ENCODE data around the gene CABP4. TPM values are rescaled to one million over a fixed set of nuclear protein-coding genes. Genes with fewer than 3 reads are reported as not detected.
A peak's percentile ranks its signal among the peaks of the same experiment; 100 is the strongest.
"Not testable (repeated sequence)": the region's sequence is repeated elsewhere in the genome, so short reads cannot be mapped to it uniquely, and the experiment has no call there.

Gene CABP4
- total RNA-seq, 2 experiments from 2014 or later = 0.27 to 0.28 TPM

GRCh38 chr11:67415501-67416304 lies 39.5 kb upstream of the CABP4 start, which contains the start of gene CARNS1:
Gene CARNS1 (plus strand): TSS chr11:67415678. CDS start chr11:67416200, 522 bp downstream.
- peaks cover 4% of the 10 kb centered on the region for H3K36me3 Mint-ChIP-seq

DNA sequence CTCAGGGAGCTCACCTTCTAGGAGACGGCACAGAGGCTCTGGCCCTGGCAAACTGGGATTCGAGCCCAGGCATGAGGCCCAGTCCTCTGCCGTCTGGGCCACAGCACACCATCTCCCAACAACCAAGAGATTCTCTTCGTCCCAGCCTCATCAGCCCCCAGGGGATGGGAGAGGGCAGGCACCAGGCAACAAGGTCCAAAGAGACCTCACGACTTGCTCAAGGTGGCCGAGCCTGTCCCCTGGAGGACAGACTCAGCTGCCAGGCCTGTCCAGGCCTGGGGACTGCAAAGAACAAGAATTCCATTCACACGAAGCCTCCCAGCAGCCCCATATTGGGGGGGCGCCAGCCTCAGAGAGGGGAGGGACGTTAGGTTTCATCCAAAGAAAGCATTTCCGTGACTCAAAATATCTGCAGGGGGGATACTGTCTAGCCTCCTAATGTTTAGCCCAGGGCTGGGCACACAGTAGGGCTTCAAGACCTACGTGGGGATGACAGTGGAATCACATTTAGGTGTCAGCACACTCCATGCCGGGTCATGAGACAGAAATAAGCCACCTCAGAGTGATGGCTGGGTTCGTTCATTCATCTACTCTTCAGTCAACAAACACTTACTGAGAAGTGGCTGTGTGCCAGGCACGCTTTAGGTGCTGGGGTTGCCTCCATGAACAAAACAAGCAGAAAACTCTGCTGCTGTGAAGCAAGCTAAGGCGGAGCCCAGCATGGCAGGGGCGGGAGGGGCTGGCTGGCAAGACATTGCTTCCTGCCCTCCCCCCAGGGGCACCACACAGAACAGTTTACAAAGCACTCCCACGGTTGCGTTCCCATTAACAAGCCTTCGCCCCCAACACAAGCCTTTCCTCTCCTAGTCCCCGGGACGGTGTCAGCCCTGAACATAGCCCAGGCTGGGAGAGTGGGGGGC lies 38.5 kb upstream of the CABP4 start:
- no peak for DNase-seq
- H3K36me3 Mint-ChIP-seq = peaks cover 5% of the 10 kb centered on the region
- H3K27me3 Mint-ChIP-seq = no peaks in the 10 kb centered on the region
- peak overlapping the region; percentile 75 for H3K4me3 Mint-ChIP-seq
- H3K4me1 Mint-ChIP-seq = peaks cover 61% of the 10 kb centered on the region
- H3K27ac Mint-ChIP-seq = peak overlapping the region; percentile 89
- H3K9me3 Mint-ChIP-seq = no peaks in the 10 kb centered on the region

More at GRCh38 chr11:67415501-67416304, 39.5 kb upstream of the CABP4 start, which contains the start of gene CARNS1:
- Mint-ChIP-seq H3K27ac (peak within 1 kb of the TSS; percentile 89), H3K27me3 (no peaks in the 10 kb centered on the region), H3K9me3 (no peaks in the 10 kb centered on the region), H3K4me1 (peaks cover 67% of the 10 kb centered on the region), H3K4me3 (peak within 1 kb of the TSS; percentile 75)
- DNase-seq = no peak

- H3K27me3 Mint-ChIP-seq = no peaks in the 10 kb centered on the region
- peak overlapping the region; percentile 93 for H3K27ac Mint-ChIP-seq
- no peak for DNase-seq
- H3K4me3 Mint-ChIP-seq = peak overlapping the region; percentile 2
- peaks cover 5% of the 10 kb centered on the region for H3K36me3 Mint-ChIP-seq
- H3K9me3 Mint-ChIP-seq = no peaks in the 10 kb centered on the region
- H3K4me1 Mint-ChIP-seq = peaks cover 54% of the 10 kb centered on the region
These were observed 37.7 kb upstream of the CABP4 start for GRCh38 chr11:67417425-67417824.

DNA sequence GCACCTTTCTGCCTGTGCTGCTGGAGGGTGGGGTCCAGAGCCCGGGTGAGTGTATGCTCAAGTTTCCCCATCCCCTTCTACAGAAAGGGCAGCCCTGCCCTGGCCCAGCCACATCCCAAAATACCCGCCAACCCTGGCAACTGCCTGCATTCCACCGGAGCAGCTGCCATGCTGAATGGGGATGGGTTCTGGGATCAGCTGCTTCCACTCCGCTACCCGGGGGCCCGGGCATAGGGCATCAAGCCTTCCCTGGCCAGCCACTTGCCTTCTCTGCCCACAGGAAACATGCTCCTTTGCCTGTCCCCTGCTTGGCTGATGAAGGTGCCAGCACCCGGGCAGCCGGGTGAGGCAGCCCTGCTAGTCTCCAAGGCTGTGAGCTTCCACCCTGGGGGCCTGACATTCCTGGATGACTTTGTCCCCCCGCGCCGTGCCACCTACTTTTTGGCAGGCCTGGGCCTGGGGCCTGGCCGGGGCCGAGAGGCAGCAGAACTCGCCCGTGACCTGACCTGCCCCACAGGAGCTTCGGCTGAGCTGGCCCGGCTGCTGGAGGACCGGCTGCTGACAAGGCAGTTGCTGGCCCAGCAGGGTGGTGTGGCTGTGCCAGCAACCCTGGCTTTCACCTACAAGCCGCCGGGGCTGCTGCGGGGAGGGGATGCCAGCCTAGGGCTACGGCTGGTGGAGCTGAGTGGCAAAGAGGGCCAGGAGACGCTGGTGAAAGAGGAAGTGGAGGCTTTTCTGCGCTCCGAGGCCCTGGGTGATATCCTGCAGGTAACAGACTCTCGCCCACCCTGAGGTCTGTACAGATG lies 36.5 kb upstream of the CABP4 start:
- no peak for DNase-seq
- Mint-ChIP-seq H3K27me3 (no peaks in the 10 kb centered on the region), H3K4me1 (peaks cover 46% of the 10 kb centered on the region), H3K4me3 (peak overlapping the region; percentile 87), H3K36me3 (peaks cover 5% of the 10 kb centered on the region), H3K9me3 (no peaks in the 10 kb centered on the region), H3K27ac (peak overlapping the region; percentile 93)

DNA sequence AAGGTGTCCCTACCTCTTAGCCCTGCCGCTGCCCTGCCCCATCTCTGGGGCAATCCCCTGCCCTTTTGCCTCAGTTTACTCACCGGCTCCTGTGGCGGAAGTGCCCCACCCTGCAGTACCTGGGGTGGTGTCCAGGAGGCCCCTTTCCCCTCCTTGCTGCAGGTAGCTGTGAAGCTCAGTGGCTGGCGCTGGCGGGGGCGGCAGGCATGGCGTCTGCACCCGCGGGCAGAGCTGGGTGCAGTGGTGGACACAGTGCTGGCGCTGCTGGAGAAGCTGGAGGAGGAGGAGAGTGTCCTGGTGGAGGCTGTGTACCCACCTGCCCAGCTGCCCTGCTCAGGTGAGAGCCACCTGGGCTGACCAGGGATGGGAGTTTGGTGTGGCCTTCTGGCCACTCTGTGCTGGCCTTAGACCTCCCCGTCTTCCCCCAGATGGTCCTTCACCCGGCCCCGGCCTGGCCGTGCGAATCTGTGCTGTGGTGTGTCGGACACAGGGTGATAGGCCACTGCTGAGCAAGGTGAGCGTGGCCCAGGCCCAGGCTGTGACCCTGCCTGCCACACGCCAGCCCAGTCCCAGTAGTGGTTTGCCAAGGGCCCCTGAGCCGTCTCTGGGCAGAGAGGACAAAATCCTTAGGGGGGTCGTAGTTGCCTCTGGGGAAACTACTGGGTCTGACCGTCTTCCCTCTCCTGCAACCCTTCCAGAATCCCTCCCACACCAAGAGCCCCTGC lies 35.7 kb upstream of the CABP4 start:
- Mint-ChIP-seq H3K36me3 (peaks cover 5% of the 10 kb centered on the region), H3K9me3 (no peaks in the 10 kb centered on the region), H3K27ac (peak overlapping the region; percentile 93), H3K27me3 (no peaks in the 10 kb centered on the region), H3K4me3 (peak overlapping the region; percentile 87), H3K4me1 (peaks cover 46% of the 10 kb centered on the region)
- DNase-seq = peak; percentile 41

DNA sequence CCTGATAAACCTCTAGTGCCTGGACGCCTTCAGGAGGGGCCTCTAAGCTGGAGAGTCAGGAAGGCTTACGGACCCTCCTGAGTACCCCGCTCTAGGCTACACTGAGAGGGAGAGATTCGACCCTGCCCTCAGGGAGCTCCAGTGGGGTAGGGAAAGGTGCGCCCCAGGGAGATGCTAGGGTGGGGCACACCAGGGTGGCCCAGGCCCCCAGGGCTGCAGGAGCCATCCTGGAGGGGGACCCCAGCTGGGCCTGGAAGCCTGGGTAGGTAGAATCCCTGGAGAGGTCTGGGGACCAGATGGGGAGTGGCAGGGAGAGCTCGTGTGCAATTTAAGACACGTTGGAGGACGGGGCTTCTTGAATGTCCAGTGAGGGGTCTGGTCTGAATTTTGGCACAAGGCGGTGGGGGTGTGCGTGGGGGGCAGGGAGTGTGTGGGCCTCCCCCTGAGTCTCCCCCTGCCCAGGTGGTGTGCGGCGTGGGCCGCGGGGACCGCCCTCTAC lies 35.0 kb upstream of the CABP4 start:
- Mint-ChIP-seq H3K9me3 (no peaks in the 10 kb centered on the region), H3K4me3 (peak overlapping the region; percentile 87), H3K27ac (peak overlapping the region; percentile 93), H3K27me3 (no peaks in the 10 kb centered on the region), H3K4me1 (peaks cover 42% of the 10 kb centered on the region), H3K36me3 (peaks cover 5% of the 10 kb centered on the region)
- peak; percentile 17 for DNase-seq

DNA sequence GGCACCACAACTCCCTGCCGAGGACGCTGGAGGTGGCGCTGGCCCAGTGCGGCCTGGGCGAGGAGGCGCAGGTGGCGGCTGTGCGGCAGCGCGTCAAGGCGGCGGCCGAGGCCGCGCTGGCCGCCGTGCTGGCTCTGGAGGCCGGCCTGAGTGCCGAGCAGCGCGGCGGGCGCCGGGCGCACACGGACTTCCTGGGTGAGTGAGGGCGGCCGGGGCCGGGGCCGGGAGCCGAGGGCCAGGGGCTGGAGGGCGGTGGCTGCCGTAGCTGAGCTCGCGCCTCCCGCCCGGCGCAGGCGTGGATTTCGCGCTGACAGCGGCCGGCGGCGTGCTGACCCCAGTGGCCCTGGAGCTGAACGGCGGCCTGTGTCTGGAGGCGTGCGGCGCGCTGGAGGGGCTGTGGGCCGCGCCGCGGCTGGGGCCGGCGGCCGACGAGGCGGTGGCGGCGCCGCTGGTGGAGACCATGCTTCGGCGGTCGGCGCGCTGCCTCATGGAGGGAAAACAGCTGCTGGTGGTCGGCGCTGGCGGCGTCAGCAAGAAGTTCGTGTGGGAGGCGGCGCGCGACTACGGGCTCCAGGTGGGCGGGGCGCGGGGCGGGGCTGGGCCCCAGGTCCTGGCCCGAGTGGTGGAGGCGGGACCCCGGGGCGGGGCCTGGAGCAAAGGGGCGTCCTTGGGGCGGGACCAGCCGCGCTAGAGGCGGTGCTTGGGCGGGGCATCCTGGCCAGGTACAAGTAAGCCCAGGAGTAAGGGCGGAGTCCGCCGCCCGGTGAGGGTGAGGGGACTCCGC lies 34.3 kb upstream of the CABP4 start:
- peak overlapping the region; percentile 93 for H3K27ac Mint-ChIP-seq
- H3K4me1 Mint-ChIP-seq = peaks cover 43% of the 10 kb centered on the region
- peak; percentile 99 for DNase-seq
- H3K4me3 Mint-ChIP-seq = peak overlapping the region; percentile 87
- no peaks in the 10 kb centered on the region for H3K9me3 Mint-ChIP-seq
- peaks cover 7% of the 10 kb centered on the region for H3K36me3 Mint-ChIP-seq
- no peaks in the 10 kb centered on the region for H3K27me3 Mint-ChIP-seq

DNA sequence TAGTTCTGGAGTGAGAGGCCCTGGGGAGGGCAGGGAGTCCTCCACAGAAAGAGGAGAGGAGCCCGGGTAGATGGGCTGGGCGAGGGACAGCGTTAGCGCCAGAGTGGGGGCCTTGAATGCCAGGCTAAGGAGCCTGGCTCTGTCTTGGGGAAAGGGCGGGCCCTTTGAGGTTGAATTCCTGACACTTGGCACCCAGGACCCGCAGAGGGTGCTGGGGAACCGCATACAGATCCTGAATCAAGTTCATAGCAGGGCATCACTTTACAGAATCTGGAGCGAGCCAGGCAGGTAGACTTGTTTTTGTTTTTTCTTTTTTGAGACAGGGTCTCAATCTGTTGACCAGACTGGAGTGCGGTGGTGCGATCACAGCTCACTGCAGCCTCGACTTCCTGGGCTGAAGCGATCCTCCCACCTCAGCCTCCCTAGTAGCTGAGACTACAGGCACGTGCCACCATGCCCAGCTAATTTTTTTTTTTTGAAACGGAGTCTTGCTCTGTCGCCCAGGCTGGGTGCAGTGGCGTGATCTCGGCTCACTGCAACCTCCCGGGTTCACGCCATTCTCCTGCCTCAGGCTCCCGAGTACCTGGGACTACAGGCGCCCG lies 33.6 kb upstream of the CABP4 start:
- peaks cover 36% of the 10 kb centered on the region for H3K4me1 Mint-ChIP-seq

DNA sequence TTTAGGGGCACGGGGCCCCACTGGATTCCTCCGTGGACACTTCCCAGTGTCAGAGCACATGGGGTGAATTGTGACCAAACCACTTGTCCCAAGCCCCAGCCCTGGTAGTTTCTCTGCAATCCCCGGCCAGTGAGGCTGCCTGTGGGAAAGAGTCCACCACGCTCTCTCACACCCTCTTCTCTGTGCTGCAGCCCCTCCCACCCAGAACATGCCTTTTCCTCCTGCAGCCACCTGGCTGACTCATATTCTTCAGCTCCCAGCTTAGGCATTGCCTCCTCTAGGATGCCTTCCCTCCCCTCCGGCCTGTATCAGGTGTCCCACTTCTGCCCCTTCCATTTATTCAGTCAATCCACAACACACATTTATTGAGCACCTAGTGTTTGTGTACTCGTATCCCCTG lies 32.3 kb upstream of the CABP4 start:
- H3K4me3 Mint-ChIP-seq = no peak overlapping the region

More for the DNA sequence above, 33.6 kb upstream of the CABP4 start:
- Mint-ChIP-seq H3K27ac (peak overlapping the region; percentile 76), H3K4me3 (peak overlapping the region; percentile 78), H3K36me3 (peaks cover 7% of the 10 kb centered on the region), H3K9me3 (no peaks in the 10 kb centered on the region), H3K27me3 (no peaks in the 10 kb centered on the region)
- DNase-seq = no peak

GRCh38 chr11:67423466-67423865 lies 31.7 kb upstream of the CABP4 start:
- H3K9me3 Mint-ChIP-seq = no peaks in the 10 kb centered on the region
- H3K4me1 Mint-ChIP-seq = peaks cover 28% of the 10 kb centered on the region
- no peak overlapping the region for H3K4me3 Mint-ChIP-seq
- peaks cover 5% of the 10 kb centered on the region for H3K36me3 Mint-ChIP-seq
- H3K27ac Mint-ChIP-seq = no peak overlapping the region
- DNase-seq = no peak
- H3K27me3 Mint-ChIP-seq = no peaks in the 10 kb centered on the region

More for the DNA sequence above, 32.3 kb upstream of the CABP4 start:
- Mint-ChIP-seq H3K9me3 (no peaks in the 10 kb centered on the region), H3K27me3 (no peaks in the 10 kb centered on the region), H3K4me1 (peaks cover 32% of the 10 kb centered on the region), H3K36me3 (peaks cover 5% of the 10 kb centered on the region), H3K27ac (no peak overlapping the region)
- DNase-seq = no peak

DNA sequence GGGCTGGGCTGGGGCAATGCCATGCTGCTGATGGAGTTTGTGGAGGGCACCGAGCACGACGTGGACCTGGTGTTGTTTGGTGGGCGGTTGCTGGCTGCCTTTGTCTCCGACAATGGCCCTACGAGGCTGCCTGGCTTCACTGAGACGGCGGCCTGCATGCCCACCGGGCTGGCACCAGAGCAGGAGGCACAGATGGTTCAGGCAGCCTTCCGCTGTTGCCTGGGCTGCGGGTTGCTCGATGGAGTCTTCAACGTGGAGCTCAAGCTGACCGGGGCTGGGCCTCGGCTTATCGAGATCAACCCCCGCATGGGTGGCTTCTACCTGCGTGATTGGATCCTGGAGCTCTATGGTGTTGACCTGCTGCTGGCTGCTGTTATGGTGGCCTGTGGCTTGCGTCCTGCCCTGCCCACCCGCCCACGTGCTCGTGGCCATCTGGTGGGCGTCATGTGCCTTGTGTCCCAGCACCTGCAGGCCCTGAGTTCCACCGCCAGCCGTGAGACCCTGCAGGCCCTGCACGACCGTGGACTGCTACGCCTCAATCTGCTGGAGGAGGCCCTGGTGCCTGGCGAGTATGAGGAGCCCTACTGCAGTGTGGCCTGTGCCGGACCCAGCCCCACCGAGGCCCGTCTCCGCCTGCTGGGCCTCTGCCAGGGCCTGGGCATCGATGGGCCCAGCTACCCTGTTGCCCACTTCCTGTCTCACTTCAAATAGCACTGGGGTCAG lies 31.1 kb upstream of the CABP4 start:
- no peak for DNase-seq
- Mint-ChIP-seq H3K27ac (peak overlapping the region; percentile 52), H3K4me1 (peaks cover 25% of the 10 kb centered on the region), H3K9me3 (no peaks in the 10 kb centered on the region), H3K36me3 (peaks cover 8% of the 10 kb centered on the region), H3K27me3 (peaks cover 3% of the 10 kb centered on the region), H3K4me3 (no peak overlapping the region)

- DNase-seq, H3K9me3 Mint-ChIP-seq, H3K36me3 Mint-ChIP-seq, H3K27me3 Mint-ChIP-seq: not testable (repeated sequence)
- Mint-ChIP-seq H3K4me3 (peak overlapping the region; percentile 96), H3K4me1 (peaks cover 23% of the 10 kb centered on the region), H3K27ac (peak overlapping the region; percentile 97)
These were observed 27.7 kb upstream of the CABP4 start for GRCh38 chr11:67427364-67427859.

All from activated naive CD8-positive, alpha-beta T cell treated with anti-CD3 and anti-CD28 coated beads for 36 hours (primary cell).